BJ (cell line): Measurements from ENCODE around the gene URGCP. TPM values are rescaled to one million over a fixed set of nuclear protein-coding genes. Genes with fewer than 3 reads are reported as not detected.

Experiments used
- CTCF ChIA-PET: fragments of 350-600 bp; formaldehyde crosslinking; extraction: SDS; loops from one replicate; lab custom pipeline; 2021; ENCODE audit warnings: antibody characterized with exemption, inconsistent platforms; lab: Yijun Ruan, JAX
- POLR2A ChIA-PET: fragments of 300-600 bp; sonication (Branson Sonifier 250); formaldehyde crosslinking; extraction: SDS; loops from one replicate; lab custom pipeline; 2021; ENCODE audit warnings: antibody characterized with exemption; lab: Charles Lee
- DNase-seq: peaks from one replicate; pipeline ENCODE4 v3.0.0-alpha.2; 2011; ENCODE audit warnings: low read depth
- H3K27me3 ChIP-seq: 2 replicates; pipeline ENCODE4 v1.6.0; 2011; ENCODE audit warnings: low read length; ENCODE audit not compliant: control insufficient read depth, insufficient read depth
- H3K36me3 ChIP-seq: 2 replicates; pipeline ENCODE4 v1.5.1; 2011; ENCODE audit warnings: low read length; ENCODE audit not compliant: control insufficient read depth, insufficient read depth
- H3K4me3 ChIP-seq: 2 replicates; pipeline ENCODE4 v1.5.1; 2011; ENCODE audit warnings: low read depth, mild to moderate bottlenecking, control low read depth, low read length
- polyA plus RNA-seq: library from polyadenylated mRNA; depleted of rRNA; stranded (reverse); fragments of >200 nt; gene quantifications from 2 replicates; pipeline ENCODE4 v1.2.3, GENCODE V29; 2011
- TF ChIP-seq, protein P1 (sequence below): IDR thresholded peaks from 2 replicates; pipeline ENCODE4 v1.5.1; 2011; ENCODE audit warnings: low read depth, mild to moderate bottlenecking, control low read depth, inconsistent platforms, low read length, moderate library complexity; ENCODE audit not compliant: insufficient read depth

The URGCP gene
- polyA plus RNA-seq, 1 experiment = 41.6 TPM

- no peaks in the 10 kb centered on the region for H3K27me3 ChIP-seq
- TF ChIP-seq, protein P1, sequence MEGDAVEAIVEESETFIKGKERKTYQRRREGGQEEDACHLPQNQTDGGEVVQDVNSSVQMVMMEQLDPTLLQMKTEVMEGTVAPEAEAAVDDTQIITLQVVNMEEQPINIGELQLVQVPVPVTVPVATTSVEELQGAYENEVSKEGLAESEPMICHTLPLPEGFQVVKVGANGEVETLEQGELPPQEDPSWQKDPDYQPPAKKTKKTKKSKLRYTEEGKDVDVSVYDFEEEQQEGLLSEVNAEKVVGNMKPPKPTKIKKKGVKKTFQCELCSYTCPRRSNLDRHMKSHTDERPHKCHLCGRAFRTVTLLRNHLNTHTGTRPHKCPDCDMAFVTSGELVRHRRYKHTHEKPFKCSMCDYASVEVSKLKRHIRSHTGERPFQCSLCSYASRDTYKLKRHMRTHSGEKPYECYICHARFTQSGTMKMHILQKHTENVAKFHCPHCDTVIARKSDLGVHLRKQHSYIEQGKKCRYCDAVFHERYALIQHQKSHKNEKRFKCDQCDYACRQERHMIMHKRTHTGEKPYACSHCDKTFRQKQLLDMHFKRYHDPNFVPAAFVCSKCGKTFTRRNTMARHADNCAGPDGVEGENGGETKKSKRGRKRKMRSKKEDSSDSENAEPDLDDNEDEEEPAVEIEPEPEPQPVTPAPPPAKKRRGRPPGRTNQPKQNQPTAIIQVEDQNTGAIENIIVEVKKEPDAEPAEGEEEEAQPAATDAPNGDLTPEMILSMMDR = no peak
- DNase-seq = peak; percentile 62
- H3K36me3 ChIP-seq = peaks cover 19% of the 10 kb centered on the region
- H3K4me3 ChIP-seq = no peak overlapping the region
- ChIA-PET CTCF (no interaction called here), POLR2A (no interaction called here)
Observed at GRCh38 chr7:43872406-43873110, 33.8 kb downstream of the URGCP start.

DNA sequence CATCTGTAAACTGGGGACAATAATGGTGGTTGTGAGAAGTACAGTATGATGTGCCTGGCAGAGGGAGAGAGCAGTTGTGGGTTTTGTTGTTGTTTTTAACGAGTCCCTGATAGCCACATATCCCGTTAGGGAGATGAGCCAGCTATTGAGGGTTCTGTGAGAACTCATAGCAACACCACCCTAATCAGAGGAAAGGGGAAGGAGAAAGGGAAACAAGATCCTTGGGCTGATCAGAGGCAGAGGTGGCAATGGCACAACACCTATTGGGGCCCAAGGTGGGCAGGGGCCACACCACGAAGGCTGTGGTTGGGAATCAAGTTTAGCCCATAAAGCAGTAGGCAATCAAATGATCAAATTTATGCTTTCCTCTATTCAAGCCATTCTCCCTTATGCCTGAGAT lies 35.3 kb downstream of the URGCP start:
- TF ChIP-seq, protein P1 = no peak
- CTCF ChIA-PET = no interaction called here
- POLR2A ChIA-PET = no interaction called here

DNA sequence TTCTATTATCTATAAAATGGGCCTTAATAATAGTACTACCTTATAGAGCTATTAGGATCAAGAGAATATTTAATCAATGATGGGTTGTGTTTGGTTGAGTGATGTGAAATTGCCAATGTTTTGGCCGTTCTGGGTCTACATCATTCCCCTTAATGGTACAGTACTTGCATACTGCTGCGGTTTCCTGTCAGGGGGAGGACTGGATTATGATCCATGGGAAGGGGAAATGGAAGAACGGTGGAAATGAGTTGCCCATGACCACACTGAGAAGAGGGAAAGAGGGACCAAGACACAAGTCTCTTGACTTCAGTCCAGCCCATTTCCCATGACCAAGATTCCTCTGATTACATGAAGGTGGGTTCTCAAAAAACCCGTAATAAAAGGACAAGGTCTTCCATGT lies 36.1 kb downstream of the URGCP start:
- DNase-seq = no peak
- POLR2A ChIA-PET = no interaction called here
- H3K27me3 ChIP-seq = no peaks in the 10 kb centered on the region
- TF ChIP-seq, protein P1 = no peak
- peak overlapping the region; percentile 81 for H3K4me3 ChIP-seq
- CTCF ChIA-PET = no interaction called here
- peaks cover 10% of the 10 kb centered on the region for H3K36me3 ChIP-seq

More for the DNA sequence above, 35.3 kb downstream of the URGCP start:
- Histone ChIP-seq H3K4me3 (no peak overlapping the region), H3K27me3 (no peaks in the 10 kb centered on the region), H3K36me3 (peaks cover 11% of the 10 kb centered on the region)
- no peak for DNase-seq

GRCh38 chr7:43869867-43870240 lies 36.5 kb downstream of the URGCP start:
- POLR2A ChIA-PET = no interaction called here
- Histone ChIP-seq H3K36me3 (peaks cover 8% of the 10 kb centered on the region), H3K27me3 (no peaks in the 10 kb centered on the region), H3K4me3 (peak overlapping the region; percentile 81)
- DNase-seq = peak; percentile 85
- CTCF ChIA-PET = interaction anchor here (1.6 kb wide), 1 partner anchor 9 kb away, joined by 4 read pairs; no protein-coding TSS in a partner anchor
- TF ChIP-seq, protein P1 = no peak

DNA sequence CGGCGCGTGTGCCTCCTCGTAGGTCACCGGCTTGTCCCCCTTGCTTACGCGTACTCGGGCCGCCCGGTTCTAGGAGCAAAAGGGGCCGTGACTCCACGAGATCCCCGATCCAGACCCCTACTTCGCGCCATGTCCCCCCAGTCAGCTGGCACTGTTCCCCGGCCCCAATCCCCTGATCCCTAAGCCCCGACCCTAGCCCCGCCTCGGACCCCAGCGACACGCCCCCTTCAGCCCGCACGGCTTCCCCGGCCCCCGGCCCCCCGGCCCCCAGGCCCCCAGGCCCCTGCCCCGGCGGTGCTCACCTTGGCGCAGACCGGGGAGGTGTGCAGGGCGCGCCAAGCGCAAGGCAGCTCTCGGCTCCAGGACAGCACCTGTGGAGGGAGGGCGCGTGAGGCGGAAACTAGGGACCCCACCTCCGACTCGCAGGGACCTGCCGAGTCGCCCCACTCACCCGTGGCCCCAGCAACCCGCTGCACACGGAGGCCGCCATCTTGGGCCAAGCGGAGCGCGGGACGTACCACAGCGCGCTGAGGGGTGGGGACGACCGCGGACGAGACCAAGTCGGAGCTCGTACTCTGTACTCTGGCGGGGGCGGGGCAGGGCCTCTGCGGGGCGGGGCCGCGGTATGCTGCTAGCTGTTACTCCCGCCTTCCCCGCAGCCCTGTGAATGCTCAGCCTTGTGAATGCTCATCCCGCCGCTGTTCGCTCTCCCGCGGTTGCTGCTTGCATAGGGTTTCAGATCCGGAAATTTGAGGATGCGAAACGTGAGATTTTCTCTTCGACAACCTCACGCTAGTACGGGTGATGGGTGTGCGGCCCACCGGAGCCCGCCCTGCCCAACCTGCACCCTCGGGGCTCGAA lies 37.2 kb downstream of the URGCP start, which contains the start of gene MRPS24:
MRPS24 (minus strand) TSS at position 512 of the 861 bp plus-strand sequence; CDS start at position 490, 22 bp downstream.
- no peaks in the 10 kb centered on the region for H3K27me3 ChIP-seq
- H3K4me3 ChIP-seq = peak within 1 kb of the TSS; percentile 81
- DNase-seq = peak; percentile 57
- POLR2A ChIA-PET = no interaction called here
- peaks cover 8% of the 10 kb centered on the region for H3K36me3 ChIP-seq
- TF ChIP-seq, protein P1 = no peak
- CTCF ChIA-PET = interaction anchor here (1.6 kb wide), 1 partner anchor 10 kb away, joined by 4 read pairs; no protein-coding TSS in a partner anchor
